Smooth muscle cell of the brain vasculature (primary cell): ENCODE results near the gene SLC39A9.
"Not testable (repeated sequence)": the region's sequence is repeated elsewhere in the genome, so short reads cannot be mapped to it uniquely, and the experiment has no call there.

Source experiments
- DNase-seq: peaks from one replicate; pipeline ENCODE4 v3.0.0-alpha.2; 2012; ENCODE audit warnings: low read depth, low spot score

SLC39A9 gene

GRCh38 chr14:69368381-69368780 lies 30.1 kb upstream of the SLC39A9 start:
- DNase-seq: no peak

GRCh38 chr14:69370061-69370460 lies 28.4 kb upstream of the SLC39A9 start:
- DNase-seq: no peak

- no peak for DNase-seq
These were observed 26.3 kb upstream of the SLC39A9 start for GRCh38 chr14:69372146-69372545.

GRCh38 chr14:69373104-69373503 lies 25.4 kb upstream of the SLC39A9 start:
- no peak for DNase-seq

GRCh38 chr14:69374235-69374634 lies 24.3 kb upstream of the SLC39A9 start:
- DNase-seq: no peak

GRCh38 chr14:69375182-69375581 lies 23.3 kb upstream of the SLC39A9 start:
- DNase-seq: no peak

GRCh38 chr14:69375722-69376121 lies 22.8 kb upstream of the SLC39A9 start:
- no peak for DNase-seq

GRCh38 chr14:69376439-69376838 lies 22.1 kb upstream of the SLC39A9 start:
- no peak for DNase-seq

- no peak for DNase-seq
These were observed 20.2 kb upstream of the SLC39A9 start for GRCh38 chr14:69378274-69378673.

- DNase-seq: no peak
These were observed 11.2 kb upstream of the SLC39A9 start for GRCh38 chr14:69387311-69387710.

GRCh38 chr14:69391400-69391799 lies 7.1 kb upstream of the SLC39A9 start:
- not testable (repeated sequence) for DNase-seq

- no peak for DNase-seq
These were observed 6.0 kb upstream of the SLC39A9 start for GRCh38 chr14:69392481-69392880.

- no peak for DNase-seq
These were observed 2.6 kb upstream of the SLC39A9 start for GRCh38 chr14:69395929-69396328.

GRCh38 chr14:69398818-69399210 lies 322 bp downstream of the SLC39A9 start:
- DNase-seq: no peak

- no peak for DNase-seq
These were observed 1.3 kb downstream of the SLC39A9 start for GRCh38 chr14:69399750-69400149.

- no peak for DNase-seq
These were observed 1.7 kb downstream of the SLC39A9 start for GRCh38 chr14:69400154-69400553.

- DNase-seq: no peak
These were observed 3.3 kb downstream of the SLC39A9 start for GRCh38 chr14:69401841-69402240.

GRCh38 chr14:69404478-69404877 lies 6.0 kb downstream of the SLC39A9 start:
- no peak for DNase-seq

- DNase-seq: no peak
These were observed 6.4 kb downstream of the SLC39A9 start for GRCh38 chr14:69404883-69405282.

GRCh38 chr14:69405762-69406161 lies 7.3 kb downstream of the SLC39A9 start:
- DNase-seq: no peak

GRCh38 chr14:69408331-69408960 lies 10.0 kb downstream of the SLC39A9 start:
- no peak for DNase-seq

- DNase-seq: no peak
These were observed 15.0 kb downstream of the SLC39A9 start for GRCh38 chr14:69413483-69413882.

GRCh38 chr14:69416087-69416486 lies 17.6 kb downstream of the SLC39A9 start:
- DNase-seq: not testable (repeated sequence)

- no peak for DNase-seq
These were observed 24.8 kb downstream of the SLC39A9 start for GRCh38 chr14:69423279-69423678.
